GM18517 (cell line): ENCODE data around the gene KIRREL3.

Experiments
- ATAC-seq: cut with Tn5 transposase; IDR thresholded peaks from one replicate; pipeline ENCODE4 v1.9.1; 2021; ENCODE audit warnings: mild to moderate bottlenecking, moderate library complexity; ENCODE audit not compliant: unreplicated experiment

KIRREL3 gene

DNA sequence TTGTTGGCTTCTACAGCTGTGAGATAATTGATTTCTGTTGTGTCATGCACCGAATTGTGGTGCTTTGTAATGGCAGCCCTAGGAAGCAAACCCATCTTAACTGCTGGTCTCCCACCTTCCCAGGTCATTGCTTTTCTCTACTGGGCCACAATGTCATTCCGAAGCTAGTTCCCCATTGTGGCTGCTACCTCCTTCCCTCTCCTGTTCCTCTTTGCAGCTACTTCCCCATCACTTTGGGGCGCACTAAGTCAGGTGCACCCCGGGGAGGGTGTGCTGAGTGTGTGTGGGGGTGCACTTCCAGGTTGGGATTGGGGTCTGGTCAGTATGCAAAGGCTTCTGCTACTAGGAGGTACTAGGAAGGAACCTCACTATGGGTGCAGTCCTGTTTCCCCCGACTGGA is 535.8 kb downstream of the KIRREL3 start:
- no peak for ATAC-seq

DNA sequence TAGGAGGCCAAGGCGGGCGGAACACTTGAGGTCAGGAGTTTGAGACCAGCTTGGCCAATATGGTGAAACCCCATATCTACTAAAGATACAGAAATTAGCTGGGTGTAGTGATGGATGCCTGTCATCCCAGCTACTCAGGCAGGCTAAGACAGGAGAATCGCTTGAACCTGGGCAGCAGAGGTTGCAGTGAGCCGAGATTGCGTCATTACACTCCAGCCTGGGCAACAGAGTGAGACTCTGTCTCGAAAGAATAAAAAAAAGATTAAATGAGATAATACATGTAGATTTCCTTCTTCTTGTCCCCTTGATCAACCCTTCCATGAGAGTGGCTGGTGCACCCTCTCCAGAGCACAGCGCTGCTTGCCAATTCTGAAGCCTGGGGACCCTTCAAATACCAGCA is 538.1 kb downstream of the KIRREL3 start:
- ATAC-seq = no peak

DNA sequence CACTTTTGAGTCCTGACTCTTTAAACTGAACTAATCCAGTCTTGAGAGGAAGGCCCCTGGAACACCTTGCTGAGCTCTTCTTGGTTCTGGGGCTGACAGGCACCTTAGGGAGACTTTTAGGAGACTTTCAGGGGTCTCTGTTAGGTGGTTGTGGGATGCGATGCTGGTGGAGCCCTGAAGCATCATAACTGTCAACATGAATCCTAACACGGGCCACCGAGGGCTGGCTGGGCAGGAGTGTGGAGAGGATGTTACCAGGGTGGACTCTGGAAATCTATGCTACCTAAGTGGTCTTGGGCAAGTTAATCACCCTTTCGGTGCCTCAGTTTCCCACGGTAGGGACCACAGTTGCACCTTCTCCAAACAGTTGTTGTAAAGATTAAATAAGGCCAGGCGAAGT is 538.6 kb downstream of the KIRREL3 start:
- no peak for ATAC-seq

DNA sequence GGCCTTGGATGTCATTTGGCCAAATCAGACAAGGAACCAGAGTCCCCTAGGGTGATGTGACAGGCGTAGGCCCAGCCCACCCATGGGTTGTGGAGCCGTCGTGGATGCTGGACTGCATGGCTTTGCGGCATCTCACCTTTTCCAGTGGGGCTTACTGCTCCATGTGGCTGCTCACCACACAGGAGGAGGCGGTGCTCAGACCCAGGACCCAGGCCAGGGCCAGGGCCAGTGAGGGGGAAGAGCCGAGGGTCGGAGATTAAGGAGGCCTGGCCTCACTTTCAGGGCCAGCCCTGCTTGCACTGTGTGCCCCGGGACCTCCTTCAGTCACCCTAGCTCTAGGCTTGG is 539.5 kb downstream of the KIRREL3 start:
- ATAC-seq = no peak

DNA sequence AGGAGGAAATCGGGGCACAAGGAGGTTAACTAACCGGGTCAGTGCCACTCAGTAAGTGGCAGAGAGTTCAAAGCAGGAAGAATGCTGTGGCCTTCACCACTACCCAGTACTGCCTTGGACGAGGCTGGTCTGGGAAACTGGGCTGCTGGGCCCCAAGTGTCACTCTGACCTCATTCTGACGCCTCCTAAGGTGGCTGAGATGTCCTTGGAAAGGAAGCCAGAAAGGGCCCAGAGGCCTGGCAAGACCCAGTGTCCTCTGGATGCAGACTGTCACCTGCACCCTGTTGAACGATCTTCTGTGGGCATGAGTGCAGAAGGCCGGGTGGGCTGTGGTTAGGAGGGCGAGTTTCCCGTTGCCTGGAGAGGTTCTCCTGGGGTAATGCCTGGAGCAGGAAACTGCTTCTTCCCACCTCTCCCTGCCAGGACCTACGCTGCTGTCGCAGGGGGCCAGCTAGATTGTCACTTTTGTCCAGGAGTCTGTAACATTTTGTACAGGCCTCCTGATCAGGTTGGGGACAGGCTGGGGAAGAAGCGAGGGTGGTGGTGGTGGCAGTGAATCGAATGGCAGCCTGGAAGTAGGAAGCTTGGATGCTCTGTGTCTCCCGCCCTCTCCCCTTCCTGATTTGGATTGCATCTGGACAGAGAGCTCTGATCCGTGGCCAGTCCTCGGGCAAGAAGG is 540.0 kb downstream of the KIRREL3 start:
- no peak for ATAC-seq

DNA sequence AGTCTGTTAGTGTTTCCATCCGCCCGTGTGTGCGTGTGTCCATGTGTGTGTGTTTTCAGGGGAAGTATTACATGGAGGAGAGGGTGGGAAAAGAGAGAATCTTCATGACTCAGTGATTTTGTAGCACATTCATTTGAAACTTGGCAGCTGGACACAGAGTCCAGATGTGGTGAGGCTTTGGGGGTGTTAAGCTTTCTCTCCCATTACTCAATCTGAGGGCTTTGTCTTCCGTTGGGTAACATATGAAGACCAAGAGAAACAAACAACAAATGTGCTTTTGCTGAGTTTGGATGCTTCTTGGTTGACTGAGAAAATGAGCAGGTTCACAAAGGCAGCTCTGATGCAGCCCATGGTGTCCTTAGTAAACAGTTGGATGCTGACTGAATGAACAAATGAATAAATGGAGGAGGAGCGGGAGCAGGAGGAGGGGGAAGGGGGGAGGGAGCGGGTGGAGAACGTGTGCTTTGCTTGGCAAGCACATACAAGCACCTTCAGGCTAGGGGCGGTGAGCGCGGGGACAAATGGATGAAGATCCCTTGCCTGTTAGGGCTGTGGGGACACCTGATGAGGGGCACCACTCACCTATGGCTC is 540.8 kb downstream of the KIRREL3 start:
- no peak for ATAC-seq

DNA sequence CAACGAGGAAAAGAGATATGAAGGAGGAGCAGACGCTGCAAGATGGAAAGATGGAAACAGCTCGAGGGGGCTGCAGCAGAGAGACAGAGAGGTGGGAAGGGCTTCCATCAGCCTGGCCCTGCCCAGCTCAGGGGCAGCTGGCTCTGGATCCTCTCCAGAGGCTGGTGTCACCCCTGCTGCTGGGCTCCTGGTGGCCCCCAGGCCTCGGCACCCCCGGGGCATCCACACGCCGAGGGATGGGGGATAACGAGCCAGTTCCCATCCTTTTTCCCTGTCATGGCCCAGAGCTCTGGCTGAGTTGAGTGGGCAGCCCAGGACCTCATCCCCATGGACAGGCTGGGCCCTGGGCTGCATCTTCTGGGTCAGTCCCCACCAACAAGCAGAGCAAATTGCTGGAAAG is 542.8 kb downstream of the KIRREL3 start:
- no peak for ATAC-seq

DNA sequence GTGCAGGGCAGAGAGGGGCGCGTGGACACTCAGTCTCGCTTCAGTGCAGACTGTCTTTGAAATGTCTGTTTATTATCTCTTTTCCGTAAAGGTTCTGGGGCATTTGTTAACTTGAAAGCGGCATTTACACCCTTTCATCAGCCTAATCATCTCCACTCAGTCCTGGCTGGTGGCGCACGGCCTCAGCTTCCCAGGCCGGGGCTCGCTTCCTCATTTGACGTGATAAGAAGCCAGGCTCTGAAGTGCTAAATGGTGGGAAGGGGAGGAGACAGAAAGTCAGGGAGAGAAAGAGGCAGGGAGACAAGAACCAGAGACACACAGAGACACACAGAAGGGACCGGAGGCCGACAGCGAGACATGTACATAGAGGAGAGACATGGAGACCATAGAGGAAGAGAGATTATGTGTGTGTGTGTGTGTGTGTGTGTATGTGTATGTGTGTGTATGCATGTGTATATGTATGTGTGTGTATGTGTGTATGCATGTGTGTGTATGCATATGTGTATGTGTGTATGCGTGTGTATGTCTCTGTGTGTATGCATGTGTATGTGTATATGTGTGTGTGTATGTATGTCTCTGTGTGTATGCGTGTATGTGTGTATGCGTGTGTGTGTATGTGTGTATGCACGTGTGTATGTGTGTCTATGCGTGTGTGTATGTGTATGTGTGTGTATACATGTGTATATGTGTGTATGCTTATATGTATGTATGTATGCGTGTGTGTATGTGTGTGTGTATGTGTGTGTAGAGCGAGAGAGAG is 543.6 kb downstream of the KIRREL3 start:
- ATAC-seq = no peak

DNA sequence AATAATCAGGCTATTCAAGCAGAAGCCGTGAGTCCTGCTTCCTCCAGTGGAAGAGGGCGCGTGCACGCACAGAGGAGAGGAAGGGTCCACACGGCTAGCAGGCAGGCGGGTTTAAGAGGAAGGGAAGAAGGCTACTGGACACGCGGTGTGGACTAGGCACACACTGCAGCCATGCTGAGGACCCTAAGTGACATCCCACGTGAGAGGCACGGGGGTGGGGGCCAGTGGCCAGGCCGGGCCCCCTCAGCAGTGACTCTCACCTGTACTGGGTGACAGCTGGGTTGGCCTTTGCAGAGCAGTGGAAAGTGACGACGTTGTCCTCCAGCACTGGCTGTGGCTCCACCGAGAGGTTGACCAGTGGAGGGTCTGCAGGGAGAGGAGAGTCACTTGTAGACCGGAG is 544.5 kb downstream of the KIRREL3 start:
- ATAC-seq = no peak

DNA sequence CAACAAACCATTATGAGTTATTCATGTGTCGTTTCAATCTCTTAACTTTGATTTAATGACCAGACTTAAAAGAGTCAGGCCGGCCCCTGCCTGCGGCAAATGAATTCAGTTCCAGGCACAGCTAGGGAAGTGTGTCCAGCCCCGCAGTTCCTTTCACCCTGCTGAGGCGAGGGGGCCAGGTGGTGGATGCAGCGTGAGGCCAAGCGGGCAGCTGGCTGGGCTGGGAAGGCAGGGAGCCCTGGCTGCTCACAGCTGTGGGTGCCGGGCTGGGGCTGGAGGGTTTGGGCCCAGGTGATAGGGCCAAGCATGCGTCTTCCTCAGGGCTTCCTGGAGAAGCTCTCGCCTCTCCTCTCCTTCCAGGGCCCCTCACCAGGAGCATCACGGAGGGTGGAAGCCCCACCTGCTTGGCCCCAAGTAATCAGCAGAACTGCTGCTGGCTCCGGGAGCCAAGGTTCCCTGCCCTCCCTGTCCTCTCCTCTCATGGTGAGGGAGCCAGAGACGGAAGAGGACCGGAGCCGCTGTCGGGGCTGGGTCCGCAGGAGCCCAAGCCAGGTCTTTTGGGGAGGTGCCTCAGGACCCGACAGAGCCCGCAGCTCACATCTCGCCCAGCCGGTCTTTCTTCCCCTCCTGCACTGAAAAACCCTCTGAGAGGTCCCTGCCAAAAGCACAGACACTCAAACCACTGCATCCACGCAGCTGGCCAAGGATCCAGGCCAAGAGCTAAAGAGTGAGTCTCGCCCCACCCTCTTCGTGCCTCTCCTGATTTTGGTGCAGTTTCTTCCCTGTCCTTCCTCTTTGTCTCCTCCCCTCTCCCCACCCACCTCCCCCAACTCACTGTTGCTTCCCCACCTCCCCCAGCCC is 548.1 kb downstream of the KIRREL3 start:
- ATAC-seq = no peak

DNA sequence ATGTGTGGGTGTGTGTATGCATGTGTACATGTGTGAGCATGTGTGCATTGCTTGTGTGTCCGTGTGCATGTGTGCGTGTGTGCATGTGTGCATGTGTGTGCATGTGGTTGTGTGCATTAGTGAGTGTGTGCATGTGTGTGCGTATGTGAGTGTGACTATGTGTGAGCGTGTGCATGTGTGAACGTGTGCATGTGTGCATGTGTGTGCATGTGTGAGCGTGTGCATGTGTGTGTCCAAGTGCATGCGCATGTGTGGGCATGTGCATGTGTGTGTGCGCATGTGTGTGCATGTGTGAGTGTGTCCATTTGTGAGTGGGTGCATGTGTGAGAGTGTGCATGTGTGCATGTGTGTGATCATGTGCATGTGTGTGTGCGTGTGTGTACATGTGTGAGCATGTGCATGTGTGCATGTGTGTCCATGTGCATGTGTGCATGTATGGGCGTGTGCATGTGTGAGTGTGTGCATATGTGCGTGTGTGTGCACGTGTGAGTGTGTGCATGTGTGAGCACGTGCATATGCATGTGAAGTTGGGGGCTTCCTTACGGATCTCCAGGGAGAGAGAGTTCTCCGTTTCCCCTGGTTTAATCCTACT is 549.3 kb downstream of the KIRREL3 start:
- ATAC-seq = no peak

DNA sequence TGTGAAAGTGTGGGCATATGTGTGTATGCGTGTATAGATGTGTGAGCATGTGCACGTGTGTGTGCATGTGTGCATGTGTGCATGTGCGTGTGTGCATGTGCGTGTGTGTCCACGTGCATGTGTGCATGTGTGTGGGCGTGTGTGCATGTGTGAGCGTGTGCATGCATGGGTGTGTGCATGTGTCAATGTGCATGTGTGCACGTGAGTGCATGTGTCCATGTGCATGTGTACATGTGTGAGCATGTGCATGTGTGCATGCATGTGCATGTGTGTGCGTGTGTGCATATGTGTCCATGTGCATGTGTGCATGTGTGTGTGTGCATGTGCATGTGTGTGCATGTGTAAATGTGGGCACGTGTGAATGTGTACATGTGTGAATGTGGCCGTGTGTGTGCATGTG is 549.8 kb downstream of the KIRREL3 start:
- ATAC-seq = no peak

DNA sequence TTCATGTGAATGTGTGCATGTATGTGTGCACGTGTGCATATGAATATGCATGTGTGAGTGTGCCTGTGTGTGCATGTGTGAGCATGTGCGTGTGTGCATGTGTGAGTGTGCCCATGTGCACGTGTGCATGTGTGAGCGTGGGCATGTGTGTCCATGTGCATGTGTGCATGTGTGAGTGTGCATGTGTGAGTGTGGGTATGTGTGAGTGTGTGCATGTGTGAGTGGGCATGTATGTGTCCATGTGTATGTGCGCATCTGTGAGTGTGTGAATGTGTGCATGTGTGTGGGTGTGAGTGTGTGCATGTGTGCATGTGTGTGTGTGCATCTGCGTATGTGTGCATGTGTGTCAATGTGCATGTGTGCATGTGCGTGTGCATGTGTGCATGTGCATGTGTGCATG is 550.4 kb downstream of the KIRREL3 start:
- ATAC-seq = no peak

DNA sequence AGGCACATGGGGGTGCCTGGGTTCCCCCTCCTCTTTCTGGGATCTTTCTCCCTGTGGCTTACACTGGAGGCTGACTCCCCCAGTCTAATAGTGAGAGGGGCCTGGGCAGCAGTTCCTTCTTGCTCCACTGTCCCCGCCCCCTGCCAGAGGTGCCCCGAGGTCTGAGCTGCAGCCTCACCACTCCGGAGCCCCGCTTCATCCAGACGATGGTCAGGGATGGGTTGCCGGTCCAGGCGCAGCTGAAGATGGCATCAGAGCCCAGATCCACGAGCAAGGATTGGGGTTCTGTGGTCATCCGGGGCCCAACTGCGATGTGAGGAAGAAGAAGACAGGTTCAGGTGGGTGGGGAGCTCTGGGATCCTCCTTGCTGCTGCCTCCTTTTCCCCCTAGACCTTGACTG is 554.0 kb downstream of the KIRREL3 start:
- ATAC-seq = no peak

DNA sequence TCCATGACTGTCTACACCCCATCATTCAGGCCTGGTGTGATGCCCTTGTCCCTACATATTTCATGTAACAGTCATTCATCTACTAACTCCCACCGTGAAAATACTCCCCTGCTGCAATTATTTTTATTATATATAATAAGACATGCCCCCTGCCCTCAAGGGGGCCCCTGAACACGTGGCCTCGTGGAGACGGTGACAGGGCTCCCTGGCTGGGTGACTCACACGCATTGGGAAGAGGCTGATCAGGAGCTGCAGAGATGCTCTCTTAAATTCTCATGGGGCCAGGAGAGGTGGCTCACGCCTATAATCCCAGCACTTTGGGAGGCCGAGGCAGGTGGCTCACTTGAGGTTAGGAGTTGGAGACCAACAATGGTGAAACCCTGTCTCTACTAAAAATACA is 556.5 kb downstream of the KIRREL3 start:
- ATAC-seq = no peak

DNA sequence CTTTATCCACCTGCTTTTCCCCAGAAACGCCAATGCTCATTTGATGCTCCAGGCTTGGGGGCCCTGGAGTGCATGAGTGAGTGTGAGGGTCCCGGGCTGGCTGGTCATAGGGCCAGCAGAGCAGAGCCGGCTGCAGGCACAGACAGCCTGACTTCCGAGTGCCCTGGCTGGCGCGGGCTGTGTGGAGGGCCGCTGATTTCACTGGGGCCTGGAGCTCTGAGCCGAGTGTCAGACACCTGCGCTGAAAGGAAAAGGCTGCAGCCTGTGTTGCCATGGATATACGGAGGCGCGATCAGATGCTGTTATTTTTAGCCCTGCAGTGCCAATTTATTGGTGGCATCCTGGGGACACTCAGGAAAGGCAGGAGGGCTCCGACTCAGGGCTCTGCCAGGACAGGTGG is 557.5 kb downstream of the KIRREL3 start:
- ATAC-seq = no peak

DNA sequence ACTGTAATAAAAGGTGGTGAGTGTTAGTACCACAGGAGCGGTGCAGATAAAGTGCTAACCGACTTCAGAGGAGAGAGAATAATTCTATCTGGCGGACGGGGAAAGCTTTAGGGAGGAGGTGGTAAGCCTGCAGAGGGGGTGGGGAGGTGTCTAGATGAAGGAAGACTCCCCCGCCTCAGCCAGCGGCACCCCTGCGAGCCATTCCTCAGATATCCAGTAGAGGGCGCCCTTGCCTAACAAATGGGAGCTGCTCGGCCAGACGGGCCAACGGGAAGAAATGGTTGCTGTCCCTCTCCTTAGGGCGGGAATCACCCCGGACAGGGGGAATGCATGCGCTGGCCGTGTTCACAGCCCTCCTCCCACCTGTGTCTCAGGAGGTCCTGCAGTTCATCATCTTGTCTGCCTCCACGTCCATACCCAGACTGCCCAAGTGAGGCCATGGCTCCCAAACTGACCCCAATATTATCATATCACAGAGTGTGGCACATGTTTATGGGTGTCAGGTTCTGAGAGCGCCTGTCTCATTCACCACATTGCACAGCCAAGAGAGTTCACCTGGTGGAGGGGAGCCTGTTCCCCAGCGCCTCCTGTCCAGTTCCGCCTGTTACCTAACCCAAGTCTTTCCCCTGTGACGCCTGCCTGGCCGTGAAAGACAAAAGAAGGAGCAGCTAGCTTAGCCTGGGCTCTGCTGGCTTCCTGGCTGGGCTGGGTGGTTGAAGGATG is 559.6 kb downstream of the KIRREL3 start:
- peak; percentile 64 for ATAC-seq

DNA sequence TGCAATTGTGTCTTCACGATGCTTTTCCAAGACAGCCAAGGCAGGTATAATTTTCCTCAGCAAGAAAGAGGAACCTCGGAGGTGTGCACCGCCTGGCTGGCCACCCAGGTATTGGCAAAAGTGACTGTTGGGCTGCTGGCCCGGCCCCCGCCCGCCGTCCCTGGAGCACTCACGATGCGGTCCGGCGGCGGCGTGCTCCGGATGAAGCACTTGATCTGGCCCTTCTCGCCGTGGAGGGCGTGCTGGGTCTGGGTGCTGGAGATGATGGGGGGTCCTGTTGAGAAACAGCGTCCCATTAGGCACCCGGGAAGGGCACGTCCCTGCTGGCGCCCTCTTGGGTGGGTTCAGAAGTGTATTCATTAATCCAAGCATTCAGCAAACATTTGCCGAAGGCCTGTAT is 560.3 kb downstream of the KIRREL3 start:
- ATAC-seq = no peak

DNA sequence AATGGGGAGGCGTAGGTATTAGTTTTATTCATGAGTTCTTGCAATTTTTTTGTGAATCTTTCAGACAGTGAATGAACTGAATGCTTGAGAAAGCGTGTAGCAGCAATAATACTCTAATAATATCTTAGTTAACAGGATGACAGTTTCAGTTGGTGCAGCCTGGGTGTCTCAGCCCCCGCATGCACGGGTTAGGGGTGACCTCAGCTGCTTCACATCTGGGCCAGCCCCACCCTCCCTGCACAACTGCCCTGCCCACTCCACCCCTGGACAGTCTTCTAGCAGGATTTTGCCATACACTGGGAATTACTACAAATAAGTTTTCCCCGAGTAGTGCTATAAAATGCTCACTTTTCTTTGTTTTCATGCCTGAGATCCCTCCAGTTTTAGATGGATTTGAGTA is 561.9 kb downstream of the KIRREL3 start:
- ATAC-seq = no peak

DNA sequence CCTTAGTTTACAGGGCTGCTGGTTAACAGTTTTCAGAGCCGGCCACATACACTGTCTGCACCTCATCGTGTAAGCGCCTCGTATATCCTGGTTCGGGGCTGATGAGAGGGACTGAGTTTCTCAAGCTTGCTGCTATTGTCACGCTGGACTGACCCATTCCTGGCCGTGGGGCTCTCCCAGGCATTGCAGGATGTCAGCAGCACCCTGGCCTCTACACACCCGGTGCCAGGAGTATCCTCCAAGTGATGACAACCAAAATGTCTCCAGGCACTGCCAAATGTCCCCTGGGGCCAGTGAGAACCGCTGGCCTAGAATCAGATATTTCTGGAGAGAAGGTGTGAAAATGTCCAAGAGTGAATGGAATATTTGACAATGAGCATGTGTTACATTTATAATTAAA is 562.3 kb downstream of the KIRREL3 start:
- ATAC-seq = no peak
